ENCODE measurements around the gene AHNAK2.
"Not testable (repeated sequence)": the region's sequence is repeated elsewhere in the genome, so short reads cannot be mapped to it uniquely, and the experiment has no call there.

The AHNAK2 gene

DNA sequence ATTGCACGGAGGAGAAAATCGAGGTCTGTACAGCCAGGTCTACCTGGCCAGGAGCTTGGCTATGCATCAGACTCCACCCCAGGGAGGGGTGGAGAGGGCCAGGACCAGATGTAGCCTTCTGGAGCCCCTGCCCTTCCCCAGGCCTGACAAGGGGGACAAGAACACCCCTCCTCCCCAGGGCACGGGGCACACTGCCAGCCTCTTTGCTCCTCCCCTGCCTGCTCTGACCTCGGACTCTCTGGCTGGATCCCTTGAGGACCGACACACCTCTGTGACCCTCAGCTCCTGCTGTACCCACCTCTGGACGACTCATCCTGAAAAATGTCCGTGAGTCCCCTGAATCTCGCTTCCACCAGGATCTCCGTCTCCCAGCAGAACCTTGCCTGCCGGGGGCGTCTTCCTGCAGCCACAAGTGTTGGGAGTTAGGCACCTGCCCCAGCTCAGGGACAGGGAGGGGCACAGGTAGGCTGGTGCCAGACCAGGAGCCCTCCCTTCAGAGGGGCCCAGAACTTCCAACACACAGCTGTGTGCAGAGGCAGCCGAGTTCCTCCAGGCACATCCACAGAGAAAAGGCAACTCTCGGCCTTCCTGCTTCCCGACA is 21.8 kb downstream of the AHNAK2 start:
- Histone ChIP-seq H3K4me3 (ENCODE audit: extremely low read depth, insufficient read depth, low read length, poor library complexity, severe bottlenecking) (no peak overlapping the region), H3K9me3 (ENCODE audit: control insufficient read depth, low read length) (no peaks in the 10 kb centered on the region), H3K27ac (ENCODE audit: low read depth, low read length, severe bottlenecking) (no peak overlapping the region), H3K36me3 (ENCODE audit: control insufficient read depth, insufficient read depth, low read length) (peaks cover 9% of the 10 kb centered on the region), H3K4me1 (ENCODE audit: control insufficient read depth, insufficient read depth, low read length, poor library complexity, severe bottlenecking) (no peaks in the 10 kb centered on the region)
- WGBS, 2 experiments (ENCODE audit: insufficient coverage in 2 of 2) = 93 to 96% methylated on average over 8 to 11 of the region's 14 CpGs

DNA sequence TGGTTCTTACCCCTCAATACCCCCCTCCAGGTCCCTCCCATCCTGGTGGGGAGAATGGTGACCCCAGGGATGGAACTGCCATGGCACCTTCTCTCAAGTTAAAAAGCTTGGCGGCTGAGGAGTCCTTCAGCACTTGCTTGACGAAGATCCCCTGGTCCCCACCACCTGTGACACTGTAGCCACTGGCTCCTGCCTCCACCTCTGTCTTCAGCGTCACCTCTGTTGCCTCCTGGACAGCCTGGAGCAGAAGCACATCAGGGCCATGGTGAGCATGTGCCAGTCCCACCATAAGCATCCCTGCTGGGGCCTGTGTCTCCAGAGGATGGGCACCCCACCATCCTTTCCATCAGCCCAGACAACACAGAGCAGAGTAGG is 22.8 kb downstream of the AHNAK2 start:
- Histone ChIP-seq H3K4me3 (ENCODE audit: extremely low read depth, insufficient read depth, low read length, poor library complexity, severe bottlenecking) (no peak overlapping the region), H3K9me3 (ENCODE audit: control insufficient read depth, low read length) (no peaks in the 10 kb centered on the region), H3K27ac (ENCODE audit: low read depth, low read length, severe bottlenecking) (no peak overlapping the region), H3K4me1 (ENCODE audit: control insufficient read depth, insufficient read depth, low read length, poor library complexity, severe bottlenecking) (no peaks in the 10 kb centered on the region), H3K36me3 (ENCODE audit: control insufficient read depth, insufficient read depth, low read length) (peaks cover 9% of the 10 kb centered on the region)
- WGBS, 2 experiments (ENCODE audit: insufficient coverage in 2 of 2) = 89 to 97% methylated on average over 3 of the region's 3 CpGs

DNA sequence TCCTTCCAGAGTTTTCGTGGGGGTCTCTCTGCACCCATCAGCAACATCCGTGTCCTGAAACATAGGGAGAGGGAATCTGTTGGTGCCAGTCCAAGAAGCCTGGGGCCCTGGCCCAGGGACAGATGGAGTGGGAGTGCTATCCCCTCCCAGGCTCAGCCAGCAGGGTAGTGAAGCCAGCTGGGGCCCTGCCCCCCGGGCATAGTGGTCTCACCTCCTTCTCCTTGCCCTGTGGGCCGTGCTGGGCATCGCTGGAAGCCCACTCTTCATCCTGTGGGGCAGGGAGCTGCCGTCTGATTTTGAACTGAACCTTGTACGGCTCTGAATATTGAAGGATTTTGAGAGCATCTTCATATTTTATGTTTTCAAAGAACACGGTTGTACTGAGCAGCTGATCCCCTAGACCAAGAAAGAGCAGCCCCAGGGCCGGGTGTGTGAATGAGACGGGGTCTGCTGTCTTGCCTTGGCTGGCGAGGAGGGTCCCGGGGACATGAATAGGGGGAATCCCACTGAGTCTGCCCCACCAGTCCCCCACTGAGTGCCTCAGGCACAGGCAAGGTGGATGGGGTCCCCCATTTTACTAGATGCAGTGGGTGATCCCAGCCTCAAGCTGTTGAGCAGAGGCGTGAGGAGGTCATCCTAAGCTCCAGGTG is 23.3 kb downstream of the AHNAK2 start:
- Histone ChIP-seq H3K4me3 (ENCODE audit: extremely low read depth, insufficient read depth, low read length, poor library complexity, severe bottlenecking) (no peak overlapping the region), H3K9me3 (ENCODE audit: control insufficient read depth, low read length) (no peaks in the 10 kb centered on the region), H3K27ac (ENCODE audit: low read depth, low read length, severe bottlenecking) (no peak overlapping the region), H3K36me3 (ENCODE audit: control insufficient read depth, insufficient read depth, low read length) (peaks cover 9% of the 10 kb centered on the region), H3K4me1 (ENCODE audit: control insufficient read depth, insufficient read depth, low read length, poor library complexity, severe bottlenecking) (no peaks in the 10 kb centered on the region)
- 92 to 95% methylated on average over 8 to 11 of the region's 13 CpGs for WGBS, 2 experiments (ENCODE audit: insufficient coverage in 2 of 2)

- Histone ChIP-seq H3K4me1 (ENCODE audit: control insufficient read depth, insufficient read depth, low read length, poor library complexity, severe bottlenecking) (no peaks in the 10 kb centered on the region), H3K4me3 (ENCODE audit: extremely low read depth, insufficient read depth, low read length, poor library complexity, severe bottlenecking) (no peak overlapping the region), H3K9me3 (ENCODE audit: control insufficient read depth, low read length) (no peaks in the 10 kb centered on the region), H3K27ac (ENCODE audit: low read depth, low read length, severe bottlenecking) (no peak overlapping the region), H3K36me3 (ENCODE audit: control insufficient read depth, insufficient read depth, low read length) (peaks cover 9% of the 10 kb centered on the region)
- 89 to 93% methylated on average over 23 to 26 of the region's 26 CpGs for WGBS, 2 experiments (ENCODE audit: insufficient coverage in 2 of 2)
These were observed 24.1 kb downstream of the AHNAK2 start for GRCh38 chr14:104953896-104954656.

GRCh38 chr14:104953097-104953496 is 25.1 kb downstream of the AHNAK2 start:
- WGBS, 2 experiments (ENCODE audit: insufficient coverage in 2 of 2) = 90 to 94% methylated on average over 10 to 11 of the region's 13 CpGs

DNA sequence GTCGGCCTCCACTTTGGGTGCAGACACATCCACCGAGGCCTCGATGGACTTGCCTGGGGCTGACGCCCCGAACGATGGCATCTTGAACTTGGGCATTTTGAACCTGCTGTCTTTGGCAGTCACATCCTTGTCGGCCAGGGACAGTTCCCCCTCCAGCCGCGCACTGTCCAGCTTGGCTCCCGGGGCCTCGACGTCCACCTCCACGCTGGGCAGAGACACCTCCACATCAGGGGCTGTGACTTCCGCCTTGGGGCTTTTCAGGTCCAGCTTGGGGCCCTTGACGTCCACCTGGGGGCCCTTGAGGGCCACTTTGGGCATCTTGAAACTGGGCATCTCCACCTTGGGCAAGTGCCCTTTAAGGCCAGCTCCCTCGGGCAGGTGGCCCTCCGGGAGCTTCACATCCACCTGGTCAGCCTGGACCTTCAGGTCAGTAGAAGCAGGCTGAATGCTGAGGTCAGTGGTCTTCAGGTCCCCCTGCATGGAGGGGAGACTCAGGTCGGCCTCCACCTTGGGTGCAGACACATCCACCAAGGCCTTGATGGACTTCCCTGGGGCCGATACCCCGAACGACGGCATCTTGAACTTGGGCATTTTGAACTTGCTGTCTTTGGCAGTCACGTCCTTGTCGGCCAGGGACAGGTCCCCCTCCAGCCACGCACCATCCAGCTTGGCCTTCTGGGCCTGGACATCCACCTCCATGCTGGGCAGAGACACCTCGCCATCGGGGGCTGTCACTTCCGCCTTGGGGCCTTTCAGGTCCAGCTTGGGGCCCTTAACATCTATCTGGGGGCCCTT is 26.1 kb downstream of the AHNAK2 start:
- not testable (repeated sequence) for H3K4me1 ChIP-seq (ENCODE audit: control insufficient read depth, insufficient read depth, low read length, poor library complexity, severe bottlenecking); H3K4me3 ChIP-seq (ENCODE audit: extremely low read depth, insufficient read depth, low read length, poor library complexity, severe bottlenecking); H3K27ac ChIP-seq (ENCODE audit: low read depth, low read length, severe bottlenecking); H3K9me3 ChIP-seq (ENCODE audit: control insufficient read depth, low read length); H3K36me3 ChIP-seq (ENCODE audit: control insufficient read depth, insufficient read depth, low read length)
- WGBS, 2 experiments (ENCODE audit: insufficient coverage in 2 of 2) = 94 to 96% methylated on average over 26 to 27 of the region's 28 CpGs

More at GRCh38 chr14:104953097-104953496, 25.1 kb downstream of the AHNAK2 start:
- Histone ChIP-seq H3K4me1 (ENCODE audit: control insufficient read depth, insufficient read depth, low read length, poor library complexity, severe bottlenecking) (no peaks in the 10 kb centered on the region), H3K36me3 (ENCODE audit: control insufficient read depth, insufficient read depth, low read length) (peaks cover 9% of the 10 kb centered on the region), H3K9me3 (ENCODE audit: control insufficient read depth, low read length) (no peaks in the 10 kb centered on the region), H3K27ac (ENCODE audit: low read depth, low read length, severe bottlenecking) (no peak overlapping the region), H3K4me3 (ENCODE audit: extremely low read depth, insufficient read depth, low read length, poor library complexity, severe bottlenecking) (no peak overlapping the region)

DNA sequence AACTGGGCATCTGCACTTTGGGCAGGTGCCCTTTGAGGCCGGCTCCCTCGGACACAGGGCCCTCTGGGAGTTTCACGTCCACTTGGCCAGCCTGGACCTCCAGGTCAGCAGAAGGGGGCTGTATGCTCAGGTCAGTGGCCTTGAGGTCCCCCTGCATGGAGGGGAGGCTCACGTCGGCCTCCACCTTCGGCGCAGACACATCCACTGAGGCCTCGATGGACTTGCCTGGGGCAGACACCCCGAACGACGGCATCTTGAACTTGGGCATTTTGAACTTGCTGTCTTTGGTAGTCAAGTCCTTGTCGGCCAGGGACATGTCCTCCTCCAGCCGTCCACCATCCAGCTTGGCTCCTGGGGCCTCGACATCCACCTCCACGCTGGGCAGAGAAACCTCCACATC is 27.5 kb downstream of the AHNAK2 start:
- WGBS, 2 experiments (ENCODE audit: insufficient coverage in 2 of 2) = 93 to 97% methylated on average over 13 to 14 of the region's 15 CpGs
- H3K4me1 ChIP-seq (ENCODE audit: control insufficient read depth, insufficient read depth, low read length, poor library complexity, severe bottlenecking); H3K36me3 ChIP-seq (ENCODE audit: control insufficient read depth, insufficient read depth, low read length); H3K27ac ChIP-seq (ENCODE audit: low read depth, low read length, severe bottlenecking); H3K9me3 ChIP-seq (ENCODE audit: control insufficient read depth, low read length); H3K4me3 ChIP-seq (ENCODE audit: extremely low read depth, insufficient read depth, low read length, poor library complexity, severe bottlenecking): not testable (repeated sequence)

- WGBS, 2 experiments (ENCODE audit: insufficient coverage in 2 of 2) = 94 to 95% methylated on average over 17 of the region's 17 CpGs
- H3K4me3 ChIP-seq (ENCODE audit: extremely low read depth, insufficient read depth, low read length, poor library complexity, severe bottlenecking) = no peak overlapping the region
- H3K4me1 ChIP-seq (ENCODE audit: control insufficient read depth, insufficient read depth, low read length, poor library complexity, severe bottlenecking) = no peaks in the 10 kb centered on the region
- H3K36me3 ChIP-seq (ENCODE audit: control insufficient read depth, insufficient read depth, low read length) = peaks cover 2% of the 10 kb centered on the region
- H3K27ac ChIP-seq (ENCODE audit: low read depth, low read length, severe bottlenecking) = no peak overlapping the region
- no peaks in the 10 kb centered on the region for H3K9me3 ChIP-seq (ENCODE audit: control insufficient read depth, low read length)
These were observed 28.2 kb downstream of the AHNAK2 start for GRCh38 chr14:104950021-104950420.

DNA sequence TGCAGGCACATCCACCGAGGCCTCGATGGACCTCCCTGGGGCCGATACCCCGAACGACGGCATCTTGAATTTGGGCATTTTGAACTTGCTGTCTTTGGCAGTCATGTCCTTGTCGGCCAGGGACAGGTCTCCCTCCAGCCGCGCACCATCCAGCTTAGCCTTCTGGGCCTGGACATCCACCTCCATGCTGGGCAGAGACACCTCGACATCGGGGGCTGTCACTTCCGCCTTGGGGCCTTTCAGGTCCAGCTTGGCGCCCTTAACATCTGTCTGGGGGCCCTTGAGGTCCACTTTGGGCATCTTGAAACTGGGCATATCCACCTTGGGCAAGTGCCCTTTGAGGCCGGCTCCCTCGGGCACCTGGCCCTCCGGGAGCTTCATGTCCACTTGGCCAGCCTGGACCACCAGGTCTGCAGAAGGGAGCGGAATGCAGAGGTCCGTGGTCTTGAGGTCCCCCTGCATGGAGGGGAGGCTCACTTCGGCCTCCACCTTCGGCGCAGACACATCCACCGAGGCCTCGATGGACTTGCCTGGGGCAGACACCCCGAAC is 28.7 kb downstream of the AHNAK2 start:
- H3K9me3 ChIP-seq (ENCODE audit: control insufficient read depth, low read length); H3K4me3 ChIP-seq (ENCODE audit: extremely low read depth, insufficient read depth, low read length, poor library complexity, severe bottlenecking); H3K4me1 ChIP-seq (ENCODE audit: control insufficient read depth, insufficient read depth, low read length, poor library complexity, severe bottlenecking); H3K27ac ChIP-seq (ENCODE audit: low read depth, low read length, severe bottlenecking); H3K36me3 ChIP-seq (ENCODE audit: control insufficient read depth, insufficient read depth, low read length): not testable (repeated sequence)
- WGBS, 2 experiments (ENCODE audit: insufficient coverage in 2 of 2) = 95% methylated on average over 18 to 19 of the region's 24 CpGs

GRCh38 chr14:104948736-104949031 is 29.5 kb downstream of the AHNAK2 start:
- Histone ChIP-seq H3K4me3 (ENCODE audit: extremely low read depth, insufficient read depth, low read length, poor library complexity, severe bottlenecking) (no peak overlapping the region), H3K9me3 (ENCODE audit: control insufficient read depth, low read length) (no peaks in the 10 kb centered on the region), H3K36me3 (ENCODE audit: control insufficient read depth, insufficient read depth, low read length) (no peaks in the 10 kb centered on the region), H3K27ac (ENCODE audit: low read depth, low read length, severe bottlenecking) (no peak overlapping the region), H3K4me1 (ENCODE audit: control insufficient read depth, insufficient read depth, low read length, poor library complexity, severe bottlenecking) (no peaks in the 10 kb centered on the region)
- 92 to 98% methylated on average over 11 of the region's 11 CpGs for WGBS, 2 experiments (ENCODE audit: insufficient coverage in 2 of 2)

All from mesodermal cell (in vitro differentiated cells).